D721Med (cell line): Measurements from ENCODE around the gene RNU2-1.
A peak's percentile ranks its signal among the peaks of the same experiment; 100 is the strongest.

ENCODE experiments used
- DNase-seq: peaks from one replicate; pipeline ENCODE4 v3.0.0; 2011; ENCODE audit warnings: low spot score; ENCODE audit not compliant: insufficient read length
- FAIRE-seq: peaks from 2 replicates; lab custom pipeline; 2011; peaks lifted over from hg19 to GRCh38; lab: Jason Lieb, UNC
- TF ChIP-seq, protein P1 (sequence below): IDR thresholded peaks from 2 replicates; pipeline ENCODE4 v1.5.1; 2012; ENCODE audit warnings: mild to moderate bottlenecking, control low read depth; ENCODE audit not compliant: insufficient read depth; ENCODE audit errors: missing control alignments

RNU2-1 gene

DNA sequence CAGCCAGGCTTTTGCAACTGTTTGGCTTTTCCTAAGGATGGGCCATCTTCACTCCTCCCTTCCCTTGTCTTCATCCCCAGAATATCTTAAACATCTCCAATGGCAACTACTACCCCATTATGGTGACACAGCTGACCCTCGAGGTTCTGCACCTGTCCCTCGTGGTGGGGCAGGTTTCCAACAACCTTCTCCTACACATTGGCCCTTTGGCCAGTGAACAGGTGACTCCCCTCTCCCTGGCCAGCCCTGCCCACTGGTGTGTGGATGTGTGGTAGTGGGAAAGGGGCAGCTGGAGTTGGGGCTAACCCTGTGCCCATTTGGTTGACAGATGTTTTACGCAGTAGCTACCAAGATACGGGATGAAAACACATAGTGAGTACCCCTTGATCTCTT is 17.4 kb downstream of the RNU2-1 start:
- no peak for DNase-seq
- no peak for FAIRE-seq
- TF ChIP-seq, protein P1, sequence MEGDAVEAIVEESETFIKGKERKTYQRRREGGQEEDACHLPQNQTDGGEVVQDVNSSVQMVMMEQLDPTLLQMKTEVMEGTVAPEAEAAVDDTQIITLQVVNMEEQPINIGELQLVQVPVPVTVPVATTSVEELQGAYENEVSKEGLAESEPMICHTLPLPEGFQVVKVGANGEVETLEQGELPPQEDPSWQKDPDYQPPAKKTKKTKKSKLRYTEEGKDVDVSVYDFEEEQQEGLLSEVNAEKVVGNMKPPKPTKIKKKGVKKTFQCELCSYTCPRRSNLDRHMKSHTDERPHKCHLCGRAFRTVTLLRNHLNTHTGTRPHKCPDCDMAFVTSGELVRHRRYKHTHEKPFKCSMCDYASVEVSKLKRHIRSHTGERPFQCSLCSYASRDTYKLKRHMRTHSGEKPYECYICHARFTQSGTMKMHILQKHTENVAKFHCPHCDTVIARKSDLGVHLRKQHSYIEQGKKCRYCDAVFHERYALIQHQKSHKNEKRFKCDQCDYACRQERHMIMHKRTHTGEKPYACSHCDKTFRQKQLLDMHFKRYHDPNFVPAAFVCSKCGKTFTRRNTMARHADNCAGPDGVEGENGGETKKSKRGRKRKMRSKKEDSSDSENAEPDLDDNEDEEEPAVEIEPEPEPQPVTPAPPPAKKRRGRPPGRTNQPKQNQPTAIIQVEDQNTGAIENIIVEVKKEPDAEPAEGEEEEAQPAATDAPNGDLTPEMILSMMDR: no peak

DNA sequence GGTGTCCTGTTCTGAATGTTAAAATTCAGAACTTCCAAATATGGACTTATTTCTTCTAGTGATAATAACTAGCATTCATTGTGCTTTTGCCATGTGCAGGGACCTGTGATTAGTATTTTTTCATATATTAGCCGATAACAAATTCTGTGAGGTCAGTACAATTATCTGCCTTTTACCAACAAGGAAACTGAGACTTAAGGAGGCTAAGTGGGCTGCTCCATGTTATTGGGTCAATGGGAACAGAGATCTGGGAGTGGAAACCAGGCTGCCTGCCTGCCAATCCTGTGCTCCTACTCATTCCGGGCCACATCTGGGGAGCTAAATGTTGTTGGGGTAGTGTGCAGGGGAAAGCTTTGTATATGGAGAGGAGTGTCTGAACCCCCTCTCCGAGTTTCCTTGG is 18.4 kb downstream of the RNU2-1 start:
- DNase-seq (no peak), FAIRE-seq (no peak)
- TF ChIP-seq, protein P1: no peak

DNA sequence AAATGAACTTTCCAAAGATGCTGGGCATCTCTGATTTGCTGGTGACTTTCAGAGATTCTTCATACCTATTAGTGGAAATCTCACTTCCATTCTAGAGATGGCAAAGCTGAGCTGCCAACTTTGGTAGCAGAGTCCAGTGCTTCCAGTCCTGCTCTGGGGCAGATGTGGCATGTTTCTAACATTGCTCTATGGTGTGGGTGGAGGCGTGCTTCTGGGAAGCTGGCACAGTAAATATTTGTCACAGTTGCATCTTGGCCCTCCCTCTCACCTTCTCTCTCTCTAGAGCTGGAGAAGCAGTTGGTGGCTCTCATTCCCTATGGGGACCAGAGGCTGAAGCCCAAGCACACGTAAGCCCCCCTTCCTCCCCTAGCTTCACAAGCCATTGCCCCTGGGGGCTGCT is 20.2 kb downstream of the RNU2-1 start:
- TF ChIP-seq, protein P1: no peak
- DNase-seq (no peak), FAIRE-seq (no peak)

DNA sequence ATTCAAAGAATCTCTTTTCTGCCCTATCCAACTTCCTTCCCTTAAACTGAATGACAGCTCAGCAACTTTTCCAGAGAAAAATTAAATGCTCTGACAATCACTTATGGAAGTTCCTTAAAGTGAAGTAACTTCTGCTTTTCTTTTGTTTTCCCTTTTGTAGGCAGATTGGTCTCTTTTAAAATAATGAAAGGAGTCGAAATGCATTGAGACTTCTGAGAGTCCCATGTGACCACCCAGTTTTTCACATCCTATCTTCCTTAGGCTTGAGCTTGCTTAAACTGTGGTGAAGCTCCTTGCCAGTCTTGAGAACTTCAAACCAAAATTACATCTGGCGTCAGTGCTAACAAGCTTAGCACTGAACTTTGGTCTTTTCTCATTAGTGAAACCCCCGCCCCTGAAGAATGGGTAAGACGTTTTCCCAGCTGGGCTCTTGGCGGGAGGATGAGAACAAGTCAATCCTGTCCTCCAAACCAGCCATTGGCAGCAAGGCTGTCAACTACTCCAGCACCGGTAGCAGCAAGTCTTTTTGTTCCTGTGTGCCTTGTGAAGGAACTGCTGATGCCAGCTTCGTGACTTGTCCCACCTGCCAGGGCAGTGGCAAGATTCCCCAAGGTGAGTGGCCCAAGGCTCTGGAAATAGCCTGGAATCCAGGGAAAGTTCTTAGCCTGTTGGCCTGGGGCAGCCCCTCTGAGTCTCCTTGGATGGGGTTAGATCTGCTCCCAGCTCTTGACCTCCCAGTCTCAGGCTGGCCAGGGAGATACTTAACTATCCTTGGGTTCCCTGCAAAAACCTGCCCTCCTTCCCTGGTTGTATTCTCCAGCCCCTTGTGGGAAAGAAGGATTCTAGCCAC is 20.9 kb downstream of the RNU2-1 start:
- TF ChIP-seq, protein P1: no peak
- FAIRE-seq (no peak), DNase-seq (no peak)

DNA sequence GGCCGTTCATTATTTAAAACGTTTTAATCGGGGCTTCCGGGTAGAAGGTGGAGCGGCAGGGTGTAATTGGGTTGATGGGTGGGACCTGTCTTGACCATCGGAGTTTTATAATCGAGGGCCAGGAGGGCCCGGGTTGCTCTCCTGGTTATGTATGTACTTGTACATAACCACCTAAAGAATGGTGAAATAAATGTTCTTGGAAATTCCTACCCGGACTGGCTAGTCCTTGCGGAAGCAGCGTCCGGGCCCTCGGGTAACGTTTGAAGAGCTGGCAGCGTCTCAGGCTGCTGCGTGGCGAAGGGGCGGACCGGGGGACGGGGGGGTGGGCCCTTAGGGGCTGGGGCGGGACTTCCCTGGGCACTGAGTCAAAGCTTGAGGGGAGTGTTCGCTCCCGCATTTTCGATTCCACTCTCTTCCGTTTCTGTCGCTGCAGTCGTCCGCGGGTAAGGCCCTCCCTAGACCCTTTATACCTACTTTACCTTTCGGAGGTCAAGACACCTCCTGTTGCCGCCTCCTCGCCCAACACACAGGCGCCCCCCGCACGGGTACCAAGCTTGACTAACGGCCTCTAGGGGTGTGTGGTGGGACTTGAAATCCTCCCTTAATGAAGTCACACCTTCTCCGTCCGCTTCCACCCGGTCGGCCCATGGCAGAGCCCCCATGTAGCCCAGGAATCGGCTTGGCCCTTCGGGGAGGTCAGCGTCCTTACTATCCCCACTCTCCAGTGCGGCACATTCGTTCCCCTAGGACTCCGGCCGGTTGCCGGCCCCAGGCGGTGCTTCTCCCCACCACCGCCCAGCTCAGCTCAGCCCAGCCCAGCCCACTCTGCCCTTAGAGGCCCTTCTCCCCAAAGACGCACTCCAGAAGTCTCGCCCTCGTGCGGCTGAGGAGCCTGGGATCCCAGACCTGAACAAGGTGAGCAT is 22.0 kb downstream of the RNU2-1 start, which contains the start of gene TMEM106A:
TSS of gene TMEM106A (plus strand) at position 396 of the 923 bp plus-strand sequence. CDS start 1,167 bp downstream, outside the sequence.
- DNase-seq: no peak
- FAIRE-seq: no peak
- TF ChIP-seq, protein P1: peak; percentile 18

DNA sequence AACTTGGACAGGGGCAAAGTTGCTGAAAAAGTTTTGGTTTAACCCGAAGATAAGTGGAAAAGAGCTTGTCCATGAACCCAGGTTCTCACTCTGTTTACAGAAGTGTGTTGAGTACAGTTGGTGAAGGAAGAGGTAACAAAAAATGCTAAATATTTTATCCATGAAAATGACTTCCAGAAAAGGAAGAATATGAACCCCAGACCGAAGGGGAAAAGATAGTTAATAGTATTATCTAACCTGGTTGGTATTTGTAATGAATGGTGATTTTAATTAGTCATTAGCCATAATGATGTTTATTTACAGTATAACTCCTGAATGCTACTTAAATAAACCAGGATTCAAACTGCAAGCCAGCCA is 22.7 kb downstream of the RNU2-1 start:
- TF ChIP-seq, protein P1: no peak
- FAIRE-seq: no peak
- no peak for DNase-seq
